ENCODE measurements around the gene CD82. TPM values are rescaled to one million over a fixed set of nuclear protein-coding genes. Genes with fewer than 3 reads are reported as not detected.
"Not testable (repeated sequence)": the region's sequence is repeated elsewhere in the genome, so short reads cannot be mapped to it uniquely, and the experiment has no call there.

The CD82 gene
- polyA plus RNA-seq, 3 donors: 40.8 to 89.0 (median 43.0) TPM

- DNase-seq: no peak
- no peaks in the 10 kb centered on the region for H3K9me3 ChIP-seq (replicated peaks in 1 of 2; ENCODE audit: control insufficient read depth in 1 of 2, insufficient read depth in 1 of 2, low read length in 2 of 2)
- 11% methylated on average over 4 of the region's 5 CpGs for WGBS (ENCODE audit: insufficient coverage)
- peak overlapping the region in 1 of 7 donors; percentile 13 for H3K27ac Mint-ChIP-seq
- H3K4me1 Mint-ChIP-seq: peaks cover 36% of the 10 kb centered on the region
- peaks cover 29 to 30% of the 10 kb centered on the region in 2 donors for H3K4me1 ChIP-seq (ENCODE audit: control insufficient read depth in 1 of 2, insufficient read depth in 2 of 2, low read length in 2 of 2)
- H3K36me3 ChIP-seq (replicated peaks in 1 of 2; ENCODE audit: control insufficient read depth in 1 of 2, insufficient read depth in 2 of 2, low read length in 2 of 2): no peaks in the 10 kb centered on the region
- peaks cover 0 to 4% (median 0%) of the 10 kb centered on the region in 7 donors for H3K9me3 Mint-ChIP-seq
- H3K79me2 ChIP-seq (ENCODE audit: insufficient read depth, low read length): no peaks in the 10 kb centered on the region
- H3K27me3 ChIP-seq (ENCODE audit: control insufficient read depth in 2 of 2, insufficient read depth in 2 of 2, low read length in 2 of 2): no peaks in the 10 kb centered on the region
- no peak for TF ChIP-seq CTCF (IDR thresholded peaks at IDR 0.05)
- H3K36me3 Mint-ChIP-seq: no peaks in the 10 kb centered on the region
- H3K9ac ChIP-seq (ENCODE audit: insufficient read depth, low read length, poor library complexity, severe bottlenecking): no peak overlapping the region
- no peak overlapping the region for H2AFZ ChIP-seq (ENCODE audit: insufficient read depth, low read depth, low read length, poor library complexity, severe bottlenecking)
- no peak overlapping the region for H3K4me3 Mint-ChIP-seq
- H4K20me1 ChIP-seq (ENCODE audit: insufficient read depth, low read length): no peaks in the 10 kb centered on the region
- no peak overlapping the region for H3K4me3 ChIP-seq (replicated peaks in 1 of 3; ENCODE audit: low read depth in 2 of 3, low read length in 3 of 3)
- intact Hi-C loops (cut with micrococcal nuclease): loop anchor here (1.0 to 10.0 kb wide), 4 partner anchors 35 to 217 kb away; no protein-coding TSS in a partner anchor
- H3K27ac ChIP-seq (ENCODE audit: low read depth in 1 of 2, low read length in 2 of 2): peak overlapping the region in 1 of 2 donors; percentile 34
- H3K27me3 Mint-ChIP-seq (ENCODE audit: low read depth in 3 of 3): peaks cover 0 to 7% (median 0%) of the 10 kb centered on the region in 3 donors
- H3K4me2 ChIP-seq (replicated peaks; ENCODE audit: extremely low read depth, low read length, poor library complexity, severe bottlenecking): no peak overlapping the region
Observed at GRCh38 chr11:44557464-44557863, 8.0 kb upstream of the CD82 start.

GRCh38 chr11:44559207-44559939, 6.1 kb upstream of the CD82 start:
- WGBS (ENCODE audit: insufficient coverage): 46% methylated on average over 6 of the region's 9 CpGs
- peak overlapping the region; percentile 21 for H3K9ac ChIP-seq (ENCODE audit: insufficient read depth, low read length, poor library complexity, severe bottlenecking)
- no peaks in the 10 kb centered on the region for H3K27me3 ChIP-seq (ENCODE audit: control insufficient read depth in 2 of 2, insufficient read depth in 2 of 2, low read length in 2 of 2)
- H3K36me3 ChIP-seq (replicated peaks in 1 of 2; ENCODE audit: control insufficient read depth in 1 of 2, insufficient read depth in 2 of 2, low read length in 2 of 2): no peaks in the 10 kb centered on the region
- intact Hi-C loops (cut with micrococcal nuclease): loop anchor here (5.0 to 10.0 kb wide), 2 partner anchors 33 to 215 kb away; no protein-coding TSS in a partner anchor
- H3K4me1 ChIP-seq (ENCODE audit: control insufficient read depth in 1 of 2, insufficient read depth in 2 of 2, low read length in 2 of 2): peaks cover 34 to 37% of the 10 kb centered on the region in 2 donors
- TF ChIP-seq CTCF (IDR thresholded peaks at IDR 0.05): no peak
- peak overlapping the region; percentile 51 to 63 for H3K4me3 Mint-ChIP-seq
- no peaks in the 10 kb centered on the region for H3K36me3 Mint-ChIP-seq
- H3K4me3 ChIP-seq (replicated peaks in 1 of 3; ENCODE audit: low read depth in 2 of 3, low read length in 3 of 3): peak overlapping the region in 2 of 3 experiments; percentile 4 to 60
- peak; percentile 74 to 87 (median 78) for DNase-seq
- H3K4me1 Mint-ChIP-seq: peaks cover 43% of the 10 kb centered on the region
- peaks cover 0 to 7% (median 1%) of the 10 kb centered on the region in 3 donors for H3K27me3 Mint-ChIP-seq (ENCODE audit: low read depth in 3 of 3)
- no peaks in the 10 kb centered on the region for H3K9me3 ChIP-seq (replicated peaks in 1 of 2; ENCODE audit: control insufficient read depth in 1 of 2, insufficient read depth in 1 of 2, low read length in 2 of 2)
- H2AFZ ChIP-seq (ENCODE audit: insufficient read depth, low read depth, low read length, poor library complexity, severe bottlenecking): peak overlapping the region; percentile 49
- no peaks in the 10 kb centered on the region for H4K20me1 ChIP-seq (ENCODE audit: insufficient read depth, low read length)
- H3K27ac Mint-ChIP-seq: peak overlapping the region; percentile 64 to 93 (median 84)
- H3K27ac ChIP-seq (ENCODE audit: low read depth in 1 of 2, low read length in 2 of 2): peak overlapping the region; percentile 44 to 68
- H3K4me2 ChIP-seq (replicated peaks; ENCODE audit: extremely low read depth, low read length, poor library complexity, severe bottlenecking): peak overlapping the region; percentile 64
- H3K9me3 Mint-ChIP-seq: peaks cover 0 to 1% (median 0%) of the 10 kb centered on the region in 7 donors
- no peaks in the 10 kb centered on the region for H3K79me2 ChIP-seq (ENCODE audit: insufficient read depth, low read length)

GRCh38 chr11:44559940-44560300, 5.5 kb upstream of the CD82 start:
- Histone ChIP-seq H3K4me1 (ENCODE audit: control insufficient read depth in 1 of 2, insufficient read depth in 2 of 2, low read length in 2 of 2) (peaks cover 40 to 43% of the 10 kb centered on the region in 2 donors), H3K4me3 (replicated peaks in 1 of 3; ENCODE audit: low read depth in 2 of 3, low read length in 3 of 3) (peak overlapping the region in 1 of 3 experiments; percentile 60), H3K9ac (ENCODE audit: insufficient read depth, low read length, poor library complexity, severe bottlenecking) (peak overlapping the region; percentile 21), H3K4me2 (replicated peaks; ENCODE audit: extremely low read depth, low read length, poor library complexity, severe bottlenecking) (peak overlapping the region; percentile 64), H3K27ac (ENCODE audit: low read depth in 1 of 2, low read length in 2 of 2) (peak overlapping the region; percentile 44 to 68)
- intact Hi-C loops (cut with micrococcal nuclease): loop anchor here (5.0 to 10.0 kb wide), 3 partner anchors 32 to 355 kb away; no protein-coding TSS in a partner anchor
- not testable (repeated sequence) for H3K79me2 ChIP-seq (ENCODE audit: insufficient read depth, low read length); H3K4me3 Mint-ChIP-seq; H3K36me3 ChIP-seq (replicated peaks in 1 of 2; ENCODE audit: control insufficient read depth in 1 of 2, insufficient read depth in 2 of 2, low read length in 2 of 2); H4K20me1 ChIP-seq (ENCODE audit: insufficient read depth, low read length); H3K36me3 Mint-ChIP-seq; H3K27me3 Mint-ChIP-seq (ENCODE audit: low read depth in 3 of 3); H3K9me3 ChIP-seq (replicated peaks in 1 of 2; ENCODE audit: control insufficient read depth in 1 of 2, insufficient read depth in 1 of 2, low read length in 2 of 2); H3K9me3 Mint-ChIP-seq; H2AFZ ChIP-seq (ENCODE audit: insufficient read depth, low read depth, low read length, poor library complexity, severe bottlenecking); DNase-seq; H3K27me3 ChIP-seq (ENCODE audit: control insufficient read depth in 2 of 2, insufficient read depth in 2 of 2, low read length in 2 of 2)
- H3K4me1 Mint-ChIP-seq: peaks cover 47% of the 10 kb centered on the region
- H3K27ac Mint-ChIP-seq: peak overlapping the region in 6 of 7 donors; percentile 50 to 90 (median 74)
- WGBS (ENCODE audit: insufficient coverage): 100% methylated on average over 1 of the region's 7 CpGs

All from CD14-positive monocyte (primary cell).